ENCODE measurements around the gene GRK4. TPM values are rescaled to one million over a fixed set of nuclear protein-coding genes. Genes with fewer than 3 reads are reported as not detected.
"Not testable (repeated sequence)": the region's sequence is repeated elsewhere in the genome, so short reads cannot be mapped to it uniquely, and the experiment has no call there.

The GRK4 gene
- total RNA-seq, 1 experiment from 2014 or later = 3.7 TPM

DNA sequence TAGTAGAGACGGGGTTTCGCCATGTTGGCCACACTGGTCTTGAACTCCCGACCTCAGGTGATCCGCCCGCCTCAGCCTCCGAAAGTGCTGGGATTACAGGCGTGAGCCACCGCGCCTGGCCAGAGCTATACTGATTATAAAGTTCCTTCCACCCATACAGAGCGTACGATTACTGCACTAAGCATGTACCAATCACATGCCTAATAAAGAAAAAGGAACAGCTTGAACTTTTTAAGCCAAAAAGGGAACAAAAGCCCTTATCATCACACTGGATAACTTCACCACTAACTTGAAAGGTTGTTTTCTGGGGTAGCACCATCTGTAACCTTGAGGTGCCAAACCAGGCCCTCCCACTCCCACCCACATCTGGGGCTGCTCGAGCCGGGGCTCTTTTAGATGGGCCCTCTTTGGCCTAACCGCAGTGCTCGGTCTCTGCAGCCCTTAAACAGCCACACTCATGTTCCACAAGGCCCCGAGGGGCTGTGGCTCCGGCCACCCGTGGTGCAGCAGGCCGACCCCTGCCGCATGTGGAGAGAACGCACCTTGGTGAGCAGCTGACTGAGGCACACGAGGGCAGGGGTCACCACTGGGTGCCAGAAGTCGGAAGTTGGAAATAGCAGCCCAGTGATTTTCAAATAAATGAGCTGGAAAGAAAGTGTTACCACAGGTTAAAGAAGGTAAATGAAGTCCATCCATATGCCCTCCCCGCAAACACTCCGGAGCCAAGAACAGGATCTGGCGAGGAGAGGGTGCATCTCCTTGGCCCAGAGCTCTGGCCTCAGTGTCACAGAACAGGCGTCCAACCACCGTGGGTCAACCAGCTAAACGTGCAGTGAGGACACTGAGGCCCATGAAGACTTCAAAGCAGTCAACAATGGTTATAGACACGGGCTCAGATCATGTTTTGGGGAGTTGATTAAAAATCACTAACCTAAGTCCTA lies 18.5 kb upstream of the GRK4 start:
- H3F3A ChIP-seq (ENCODE audit: low read length, unreplicated experiment) = no peaks in the 10 kb centered on the region
- H3K9ac ChIP-seq (ENCODE audit: low read length) = no peak overlapping the region
- no peaks in the 10 kb centered on the region for H3K9me3 ChIP-seq (ENCODE audit: low read length)
- no peak for ATAC-seq
- no TSS peak for BruUV-seq (replicated peaks)
- H3K27me3 ChIP-seq (ENCODE audit: low read length) = no peaks in the 10 kb centered on the region
- H4K20me1 ChIP-seq (ENCODE audit: low read length) = no peaks in the 10 kb centered on the region
- H2AFZ ChIP-seq (ENCODE audit: low read length) = no peak overlapping the region
- no peak overlapping the region for H3K27ac ChIP-seq (ENCODE audit: low read length)
- H3K4me3 ChIP-seq (ENCODE audit: low read length) = no peak overlapping the region
- intact Hi-C loops (cut with micrococcal nuclease) = no loop called here
- H3K36me3 ChIP-seq (ENCODE audit: low read depth, low read length) = peaks cover 29% of the 10 kb centered on the region
- ChIA-PET POLR2A (ENCODE audit: unreplicated experiment) (no interaction called here), CTCF (no interaction called here)
- H3K4me1 ChIP-seq (ENCODE audit: insufficient read depth, low read length) = no peaks in the 10 kb centered on the region
- H3K79me2 ChIP-seq (ENCODE audit: low read length) = no peaks in the 10 kb centered on the region
- no peak for DNase-seq
- no peak for TF ChIP-seq EZH2 (IDR thresholded peaks at IDR 0.05; ENCODE audit: low read length, unreplicated experiment)
- TF ChIP-seq, protein P1, sequence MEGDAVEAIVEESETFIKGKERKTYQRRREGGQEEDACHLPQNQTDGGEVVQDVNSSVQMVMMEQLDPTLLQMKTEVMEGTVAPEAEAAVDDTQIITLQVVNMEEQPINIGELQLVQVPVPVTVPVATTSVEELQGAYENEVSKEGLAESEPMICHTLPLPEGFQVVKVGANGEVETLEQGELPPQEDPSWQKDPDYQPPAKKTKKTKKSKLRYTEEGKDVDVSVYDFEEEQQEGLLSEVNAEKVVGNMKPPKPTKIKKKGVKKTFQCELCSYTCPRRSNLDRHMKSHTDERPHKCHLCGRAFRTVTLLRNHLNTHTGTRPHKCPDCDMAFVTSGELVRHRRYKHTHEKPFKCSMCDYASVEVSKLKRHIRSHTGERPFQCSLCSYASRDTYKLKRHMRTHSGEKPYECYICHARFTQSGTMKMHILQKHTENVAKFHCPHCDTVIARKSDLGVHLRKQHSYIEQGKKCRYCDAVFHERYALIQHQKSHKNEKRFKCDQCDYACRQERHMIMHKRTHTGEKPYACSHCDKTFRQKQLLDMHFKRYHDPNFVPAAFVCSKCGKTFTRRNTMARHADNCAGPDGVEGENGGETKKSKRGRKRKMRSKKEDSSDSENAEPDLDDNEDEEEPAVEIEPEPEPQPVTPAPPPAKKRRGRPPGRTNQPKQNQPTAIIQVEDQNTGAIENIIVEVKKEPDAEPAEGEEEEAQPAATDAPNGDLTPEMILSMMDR (conservative IDR thresholded peaks at IDR 0.05; ENCODE audit: low read depth, low read length) = no peak
- TF ChIP-seq EZH2phosphoT487 (IDR thresholded peaks at IDR 0.05; ENCODE audit: borderline replicate concordance, low read length) = no peak
- no peak overlapping the region for H3K4me2 ChIP-seq (ENCODE audit: low read length)
- no peaks in the 10 kb centered on the region for H3K9me2 ChIP-seq (replicated peaks; ENCODE audit: low read length)

GRCh38 chr4:2945619-2946604 lies 17.5 kb upstream of the GRK4 start:
- H3F3A ChIP-seq (ENCODE audit: low read length, unreplicated experiment); POLR2A ChIA-PET (ENCODE audit: unreplicated experiment); H3K79me2 ChIP-seq (ENCODE audit: low read length); H3K9me3 ChIP-seq (ENCODE audit: low read length); H4K20me1 ChIP-seq (ENCODE audit: low read length); H3K27me3 ChIP-seq (ENCODE audit: low read length); BruUV-seq (replicated peaks); H3K9ac ChIP-seq (ENCODE audit: low read length); H3K4me2 ChIP-seq (ENCODE audit: low read length); H3K4me1 ChIP-seq (ENCODE audit: insufficient read depth, low read length); CTCF ChIA-PET; H3K4me3 ChIP-seq (ENCODE audit: low read length); H2AFZ ChIP-seq (ENCODE audit: low read length); ATAC-seq; intact Hi-C loops (cut with micrococcal nuclease); DNase-seq; H3K27ac ChIP-seq (ENCODE audit: low read length); H3K9me2 ChIP-seq (replicated peaks; ENCODE audit: low read length): not testable (repeated sequence)
- H3K36me3 ChIP-seq (ENCODE audit: low read depth, low read length) = peaks cover 35% of the 10 kb centered on the region

- no peaks in the 10 kb centered on the region for H3K79me2 ChIP-seq (ENCODE audit: low read length)
- H3K27ac ChIP-seq (ENCODE audit: low read length) = no peak overlapping the region
- no peaks in the 10 kb centered on the region for H4K20me1 ChIP-seq (ENCODE audit: low read length)
- ChIA-PET CTCF (no interaction called here), POLR2A (ENCODE audit: unreplicated experiment) (no interaction called here)
- DNase-seq (no peak), ATAC-seq (no peak)
- no peaks in the 10 kb centered on the region for H3K27me3 ChIP-seq (ENCODE audit: low read length)
- no peak overlapping the region for H3K9ac ChIP-seq (ENCODE audit: low read length)
- no peaks in the 10 kb centered on the region for H3K4me1 ChIP-seq (ENCODE audit: insufficient read depth, low read length)
- no peak for TF ChIP-seq EZH2 (IDR thresholded peaks at IDR 0.05; ENCODE audit: low read length, unreplicated experiment)
- TF ChIP-seq EZH2phosphoT487 (IDR thresholded peaks at IDR 0.05; ENCODE audit: borderline replicate concordance, low read length) = no peak
- TF ChIP-seq, protein P1 (conservative IDR thresholded peaks at IDR 0.05; ENCODE audit: low read depth, low read length) = no peak
- no peak overlapping the region for H2AFZ ChIP-seq (ENCODE audit: low read length)
- no TSS peak for BruUV-seq (replicated peaks)
- H3K4me3 ChIP-seq (ENCODE audit: low read length) = no peak overlapping the region
- no peak overlapping the region for H3K4me2 ChIP-seq (ENCODE audit: low read length)
- H3K36me3 ChIP-seq (ENCODE audit: low read depth, low read length) = peaks cover 39% of the 10 kb centered on the region
- no peaks in the 10 kb centered on the region for H3F3A ChIP-seq (ENCODE audit: low read length, unreplicated experiment)
- H3K9me2 ChIP-seq (replicated peaks; ENCODE audit: low read length) = no peaks in the 10 kb centered on the region
- H3K9me3 ChIP-seq (ENCODE audit: low read length) = no peaks in the 10 kb centered on the region
- intact Hi-C loops (cut with micrococcal nuclease) = no loop called here
These were observed 16.4 kb upstream of the GRK4 start for GRCh38 chr4:2946812-2947600.

Measured in PC-3 (cell line).